ENCODE measurements around the gene EPC1. TPM values are rescaled to one million over a fixed set of nuclear protein-coding genes. Genes with fewer than 3 reads are reported as not detected.
A peak's percentile ranks its signal among the peaks of the same experiment; 100 is the strongest.

The EPC1 gene
- total and polyA plus RNA-seq, 2 of the 8 experiments (the other 6 are each of a cell fraction or from before 2014, with no cell fraction given): 23.7 to 42.3 TPM

GRCh38 chr10:32253276-32253675, 93.7 kb downstream of the EPC1 start:
- no peak overlapping the region for H3K56ac ChIP-seq (replicated peaks; ENCODE audit: insufficient read length, low read depth, low read length)
- H2BK12ac ChIP-seq (ENCODE audit: low read depth, low read length): no peak overlapping the region
- no peak overlapping the region for H3K9ac ChIP-seq (replicated peaks in 1 of 4; ENCODE audit: extremely low read depth in 1 of 4, low read depth in 3 of 4, low read length in 3 of 4)
- peak overlapping the region; percentile 38; the same call in 1 of the 2 replicates for H2AFZ ChIP-seq (ENCODE audit: low read length)
- no peak overlapping the region for H3K4me3 ChIP-seq (ENCODE audit: extremely low read depth in 1 of 4, insufficient read depth in 2 of 4, low read depth in 3 of 4, low read length in 4 of 4)
- H3K79me2 ChIP-seq (ENCODE audit: control insufficient read depth in 1 of 2, insufficient read depth in 2 of 2, low read length in 2 of 2): no peaks in the 10 kb centered on the region
- H3K14ac ChIP-seq (ENCODE audit: insufficient read length): no peak overlapping the region
- no peaks in the 10 kb centered on the region for H3K9me3 ChIP-seq (ENCODE audit: insufficient read depth in 2 of 2, low read depth in 1 of 2, low read length in 1 of 2)
- H3K4me2 ChIP-seq (ENCODE audit: insufficient read depth in 1 of 2, low read depth in 2 of 2, low read length in 2 of 2): no peak overlapping the region
- no peak overlapping the region for H4K8ac ChIP-seq (ENCODE audit: extremely low read depth, insufficient read depth, low read length)
- no peak overlapping the region for H2BK5ac ChIP-seq (ENCODE audit: low read depth, low read length)
- H3K4ac ChIP-seq (replicated peaks; ENCODE audit: insufficient read length, low read depth, low read length): no peak overlapping the region
- no peaks in the 10 kb centered on the region for H3K27me3 ChIP-seq (replicated peaks in 1 of 4; ENCODE audit: control insufficient read depth in 3 of 4, extremely low read depth in 1 of 4, insufficient read depth in 3 of 4, low read length in 3 of 4)
- POLR2A ChIA-PET (ENCODE audit: partially characterized antibody): interaction anchor here (1.8 kb wide), 1 partner anchor 10 kb away, joined by 5 read pairs; no protein-coding TSS in a partner anchor
- H4K5ac ChIP-seq (ENCODE audit: insufficient read length, low read depth, low read length): no peak overlapping the region
- no peak for FAIRE-seq
- H2BK20ac ChIP-seq (ENCODE audit: low read length): no peak overlapping the region
- H4K91ac ChIP-seq (replicated peaks; ENCODE audit: insufficient read length, low read length): no peak overlapping the region
- no peak overlapping the region for H2BK15ac ChIP-seq (ENCODE audit: low read length)
- no peaks in the 10 kb centered on the region for H3K36me3 ChIP-seq (ENCODE audit: control insufficient read depth in 2 of 4, insufficient read depth in 4 of 4, low read length in 3 of 4)
- CTCF ChIA-PET (ENCODE audit: partially characterized antibody): interaction anchor here (0.7 to 1.4 kb wide), 5 partner anchors 12 to 200 kb away, joined by 3 to 4 read pairs (median 3); no protein-coding TSS in a partner anchor
- H3K4me1 ChIP-seq (replicated peaks in 1 of 4; ENCODE audit: control insufficient read depth in 3 of 4, insufficient read depth in 4 of 4, low read length in 3 of 4): no peaks in the 10 kb centered on the region
- no peak overlapping the region for H3K23ac ChIP-seq (ENCODE audit: insufficient read length)
- H3K27ac ChIP-seq (ENCODE audit: low read depth, low read length): no peak overlapping the region
- DNase-seq (ENCODE audit: low read depth in 1 of 2, low spot score in 2 of 2): peak in 1 of 2 experiments; percentile 40
- H2AK5ac ChIP-seq (ENCODE audit: low read depth, low read length): no peak overlapping the region
- no peak overlapping the region for H3K18ac ChIP-seq (ENCODE audit: extremely low read depth, low read length)
- H4K20me1 ChIP-seq (replicated peaks in 1 of 2; ENCODE audit: control insufficient read depth in 1 of 2, insufficient read depth in 2 of 2, low read length in 2 of 2): no peaks in the 10 kb centered on the region
- 87% methylated on average over 4 of the region's 4 CpGs; no CpG with 5 or more reads in 1 of the 2 experiments for WGBS, 2 experiments (ENCODE audit: extremely low coverage in 1 of 2, insufficient coverage in 1 of 2, insufficient read length in 1 of 2, insufficient replicate concordance in 2 of 2, low coverage in 1 of 2, low lambda C conversion rate in 2 of 2, missing lambda C conversion rate in 1 of 2)
- no peaks in the 10 kb centered on the region for H3K23me2 ChIP-seq (ENCODE audit: low read depth, low read length)
- no peak overlapping the region for H2BK120ac ChIP-seq (replicated peaks; ENCODE audit: low read depth, low read length)
- H3K79me1 ChIP-seq (ENCODE audit: low read depth, low read length): no peaks in the 10 kb centered on the region
- TF ChIP-seq BACH1 (IDR thresholded peaks at IDR 0.05; ENCODE audit: low read length): no peak
- TF ChIP-seq CHD2 (IDR thresholded peaks at IDR 0.05; ENCODE audit: low read length): no peak
- no peak for TF ChIP-seq CTCF (IDR thresholded peaks at IDR 0.05; ENCODE audit: control extremely low read depth in 1 of 3, insufficient read depth in 1 of 3, low read depth in 1 of 3, low read length in 3 of 3)
- no peak for TF ChIP-seq ATF3 (IDR thresholded peaks at IDR 0.05; ENCODE audit: insufficient read depth, low read depth, low read length)
- no peak for TF ChIP-seq BRCA1 (IDR thresholded peaks at IDR 0.05; ENCODE audit: low read depth, low read length)
- TF ChIP-seq MAFK (IDR thresholded peaks at IDR 0.05; ENCODE audit: low read depth, low read length): no peak
- TF ChIP-seq TAF7 (optimal IDR thresholded peaks at IDR 0.05; ENCODE audit: borderline replicate concordance, low read depth, low read length): no peak
- TF ChIP-seq E2F6 (IDR thresholded peaks at IDR 0.05): no peak
- TF ChIP-seq KDM5A (IDR thresholded peaks at IDR 0.05; ENCODE audit: low read length): no peak
- TF ChIP-seq SIX5 (IDR thresholded peaks at IDR 0.05; ENCODE audit: low read depth, low read length): no peak
- TF ChIP-seq POLR2AphosphoS5 (IDR thresholded peaks at IDR 0.05; ENCODE audit: low read depth, low read length): no peak

All from H1 (cell line).